OCI-LY3 (cell line): Measurements from ENCODE around the gene SP140.
"Not testable (repeated sequence)": the region's sequence is repeated elsewhere in the genome, so short reads cannot be mapped to it uniquely, and the experiment has no call there.

ENCODE experiments used
- H2AFZ ChIP-seq: fragments of 200-600, 300-600 bp; shearing (Covaris generic); 2 replicates; pipeline ENCODE4 v1.6.0; 2014; ENCODE audit warnings: antibody characterized with exemption, low read depth, low read length
- H3K27ac ChIP-seq: fragments of 200-600, 300-600 bp; sonication (generic); 2 replicates; pipeline ENCODE4 v1.5.1; 2014; ENCODE audit warnings: mild to moderate bottlenecking, low read length, moderate library complexity, mixed read lengths
- H3K27me3 ChIP-seq: fragments of 200-600, 300-600 bp; sonication (generic); 2 replicates; pipeline ENCODE4 v1.6.1; 2014; ENCODE audit warnings: low read depth, low read length, mixed read lengths
- H3K36me3 ChIP-seq: fragments of 200-600, 300-600 bp; sonication (generic); replicated peaks from 2 replicates; pipeline ENCODE3; 2014; ENCODE audit warnings: low read depth, low read length, mixed read lengths
- H3K4me1 ChIP-seq: fragments of 300-600, 200-600 bp; sonication (generic); 2 replicates; pipeline ENCODE4 v1.6.1; 2014; ENCODE audit warnings: low read length, mixed read lengths
- H3K4me2 ChIP-seq: fragments of 200-600, 300-600 bp; sonication (generic); 2 replicates; pipeline ENCODE4 v1.6.1; 2014; ENCODE audit warnings: low read length, mixed read lengths
- H3K4me3 ChIP-seq: fragments of 300-600, 200-600 bp; sonication (generic); 2 replicates; pipeline ENCODE4 v1.5.1; 2014; ENCODE audit warnings: antibody characterized with exemption, mild to moderate bottlenecking, low read length, moderate library complexity
- H3K79me2 ChIP-seq: fragments of 300-600, 200-600 bp; shearing (Covaris generic); 2 replicates; pipeline ENCODE4 v1.6.1; 2014; ENCODE audit warnings: mild to moderate bottlenecking, low read length, mixed read lengths
- H3K9ac ChIP-seq: fragments of 300-600, 200-600 bp; shearing (Covaris generic); 2 replicates; pipeline ENCODE4 v1.6.0; 2014; ENCODE audit warnings: mild to moderate bottlenecking, low read length, moderate library complexity
- H3K9me3 ChIP-seq: fragments of 200-600, 300-600 bp; shearing (Covaris generic); 2 replicates; pipeline ENCODE4 v1.6.1; 2014; ENCODE audit warnings: low read length, mixed read lengths; ENCODE audit not compliant: insufficient read depth
- H4K20me1 ChIP-seq: fragments of 200-600, 300-600 bp; sonication (generic); 2 replicates; pipeline ENCODE4 v1.6.1; 2016; ENCODE audit warnings: low read length, mixed read lengths; ENCODE audit not compliant: insufficient read depth
- EZH2phosphoT487 ChIP-seq: fragments of 200-600 bp; shearing (Covaris generic); IDR thresholded peaks from 2 replicates; pipeline ENCODE4 v1.6.1; 2018; ENCODE audit warnings: antibody characterized with exemption, mixed run types, low read depth
- TF ChIP-seq, protein P1 (sequence below): fragments of 200-600, 300-600 bp; sonication (generic); IDR thresholded peaks from 2 replicates; pipeline ENCODE4 v1.5.1; 2014; ENCODE audit warnings: antibody characterized with exemption, low read length, low read depth

SP140 gene

DNA sequence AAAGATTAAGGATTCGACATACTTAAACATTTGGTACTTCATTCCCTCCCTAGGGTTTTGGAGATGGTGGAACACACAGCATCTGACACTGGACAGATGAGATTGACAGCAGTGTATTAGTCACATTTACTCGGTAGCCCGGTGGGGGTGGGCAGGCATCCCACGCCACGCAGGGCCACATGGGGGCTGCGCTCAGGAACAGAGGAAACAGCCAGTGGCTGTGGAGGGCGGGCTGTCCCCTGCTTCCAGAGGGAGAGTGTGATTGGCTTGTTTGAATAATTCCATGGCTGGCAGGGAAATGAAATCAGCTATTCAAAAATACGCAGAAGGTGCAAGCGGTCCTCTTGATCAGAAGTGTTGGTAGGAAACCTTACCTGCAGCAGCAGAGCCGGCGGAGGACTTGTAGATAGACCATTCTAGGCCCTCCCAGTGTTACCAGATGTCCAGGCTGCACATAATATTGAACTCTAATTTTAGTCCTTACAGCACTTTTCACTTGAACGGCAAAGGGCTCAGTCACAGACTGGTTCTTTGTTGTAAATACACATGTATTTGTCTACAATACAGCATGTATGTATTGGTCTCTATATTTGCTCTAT lies 83.0 kb downstream of the SP140 start:
- Histone ChIP-seq H3K79me2 (no peaks in the 10 kb centered on the region), H3K4me2 (no peak overlapping the region), H3K9ac (no peak overlapping the region), H3K36me3 (peaks cover 14% of the 10 kb centered on the region), H3K27ac (no peak overlapping the region), H3K4me1 (no peaks in the 10 kb centered on the region), H4K20me1 (no peaks in the 10 kb centered on the region), H3K27me3 (no peaks in the 10 kb centered on the region), H3K9me3 (no peaks in the 10 kb centered on the region), H2AFZ (no peak overlapping the region), H3K4me3 (no peak overlapping the region)
- no peak for TF ChIP-seq EZH2phosphoT487
- TF ChIP-seq, protein P1, sequence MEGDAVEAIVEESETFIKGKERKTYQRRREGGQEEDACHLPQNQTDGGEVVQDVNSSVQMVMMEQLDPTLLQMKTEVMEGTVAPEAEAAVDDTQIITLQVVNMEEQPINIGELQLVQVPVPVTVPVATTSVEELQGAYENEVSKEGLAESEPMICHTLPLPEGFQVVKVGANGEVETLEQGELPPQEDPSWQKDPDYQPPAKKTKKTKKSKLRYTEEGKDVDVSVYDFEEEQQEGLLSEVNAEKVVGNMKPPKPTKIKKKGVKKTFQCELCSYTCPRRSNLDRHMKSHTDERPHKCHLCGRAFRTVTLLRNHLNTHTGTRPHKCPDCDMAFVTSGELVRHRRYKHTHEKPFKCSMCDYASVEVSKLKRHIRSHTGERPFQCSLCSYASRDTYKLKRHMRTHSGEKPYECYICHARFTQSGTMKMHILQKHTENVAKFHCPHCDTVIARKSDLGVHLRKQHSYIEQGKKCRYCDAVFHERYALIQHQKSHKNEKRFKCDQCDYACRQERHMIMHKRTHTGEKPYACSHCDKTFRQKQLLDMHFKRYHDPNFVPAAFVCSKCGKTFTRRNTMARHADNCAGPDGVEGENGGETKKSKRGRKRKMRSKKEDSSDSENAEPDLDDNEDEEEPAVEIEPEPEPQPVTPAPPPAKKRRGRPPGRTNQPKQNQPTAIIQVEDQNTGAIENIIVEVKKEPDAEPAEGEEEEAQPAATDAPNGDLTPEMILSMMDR: no peak

DNA sequence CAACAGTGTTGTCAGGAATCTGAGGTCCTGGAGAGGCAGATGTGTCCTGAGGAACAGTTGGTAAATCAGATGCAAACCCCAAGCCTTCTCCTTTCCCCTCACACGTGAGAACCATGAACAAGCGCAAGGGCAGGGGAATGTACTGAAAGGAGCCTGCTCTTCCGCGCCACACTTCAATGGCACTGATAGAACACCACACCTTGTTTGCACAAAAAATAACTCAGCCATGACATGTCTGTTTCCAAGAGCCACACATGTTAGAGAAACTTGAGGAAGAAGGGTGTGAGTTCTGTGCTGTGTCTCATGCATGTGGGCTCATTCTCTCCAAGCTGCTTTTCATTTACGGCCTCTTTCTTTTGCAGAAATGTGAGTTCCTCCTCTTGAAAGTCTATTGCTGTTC lies 85.3 kb downstream of the SP140 start:
- not testable (repeated sequence) for H3K4me1 ChIP-seq, H3K27ac ChIP-seq, H2AFZ ChIP-seq, H3K9ac ChIP-seq, H3K27me3 ChIP-seq, H3K79me2 ChIP-seq, H4K20me1 ChIP-seq, H3K4me2 ChIP-seq, H3K4me3 ChIP-seq, H3K9me3 ChIP-seq
- peaks cover 18% of the 10 kb centered on the region for H3K36me3 ChIP-seq

DNA sequence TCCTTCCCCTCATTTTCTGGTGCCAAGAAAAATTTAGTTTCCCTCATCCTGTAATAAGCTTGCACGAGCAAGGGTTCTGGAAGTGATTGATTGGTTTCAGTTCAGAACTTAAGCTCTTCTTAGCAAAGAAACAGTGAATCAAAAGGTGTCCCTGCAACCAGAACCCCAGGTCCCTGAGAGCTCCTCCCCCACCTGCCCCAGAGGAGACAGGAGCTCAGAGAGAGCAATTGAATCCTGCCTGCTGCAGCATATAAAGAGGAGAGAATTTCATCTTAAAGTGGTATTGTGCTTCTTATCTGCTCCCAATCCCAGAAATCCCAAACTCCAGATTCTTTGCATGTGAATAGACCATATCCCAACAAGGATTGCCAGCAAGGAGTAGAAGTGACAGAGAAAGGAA lies 86.1 kb downstream of the SP140 start:
- H3K36me3 ChIP-seq: peaks cover 18% of the 10 kb centered on the region
- H4K20me1 ChIP-seq, H3K4me2 ChIP-seq, H2AFZ ChIP-seq, H3K79me2 ChIP-seq, H3K27ac ChIP-seq, H3K27me3 ChIP-seq, H3K9ac ChIP-seq, H3K9me3 ChIP-seq, H3K4me1 ChIP-seq, H3K4me3 ChIP-seq: not testable (repeated sequence)

DNA sequence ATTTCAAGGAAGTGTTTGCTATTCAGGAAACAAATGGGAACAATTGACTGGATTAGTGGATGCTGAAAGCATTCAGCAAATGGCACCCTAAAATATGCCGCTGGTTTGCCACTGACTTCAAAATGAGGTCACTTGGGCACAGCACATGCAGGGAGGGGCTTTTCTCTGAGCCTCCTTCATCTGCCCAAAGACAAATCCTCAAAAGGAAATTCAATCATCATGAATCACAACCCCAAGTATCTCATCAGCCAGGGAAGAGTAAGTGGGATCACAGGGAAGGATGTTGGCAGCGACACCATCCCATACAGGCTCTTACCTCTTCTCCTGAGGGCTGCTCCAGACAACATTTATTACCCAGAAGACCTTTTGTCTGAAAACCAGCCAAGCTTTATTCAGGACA lies 87.1 kb downstream of the SP140 start:
- no peak for TF ChIP-seq EZH2phosphoT487
- TF ChIP-seq, protein P1: no peak
- Histone ChIP-seq H3K4me1 (peaks cover 4% of the 10 kb centered on the region), H3K4me3 (no peak overlapping the region), H3K27ac (no peak overlapping the region), H3K27me3 (no peaks in the 10 kb centered on the region), H3K9ac (no peak overlapping the region), H4K20me1 (no peaks in the 10 kb centered on the region), H2AFZ (no peak overlapping the region), H3K4me2 (no peak overlapping the region), H3K36me3 (peaks cover 15% of the 10 kb centered on the region), H3K79me2 (no peaks in the 10 kb centered on the region), H3K9me3 (no peaks in the 10 kb centered on the region)

DNA sequence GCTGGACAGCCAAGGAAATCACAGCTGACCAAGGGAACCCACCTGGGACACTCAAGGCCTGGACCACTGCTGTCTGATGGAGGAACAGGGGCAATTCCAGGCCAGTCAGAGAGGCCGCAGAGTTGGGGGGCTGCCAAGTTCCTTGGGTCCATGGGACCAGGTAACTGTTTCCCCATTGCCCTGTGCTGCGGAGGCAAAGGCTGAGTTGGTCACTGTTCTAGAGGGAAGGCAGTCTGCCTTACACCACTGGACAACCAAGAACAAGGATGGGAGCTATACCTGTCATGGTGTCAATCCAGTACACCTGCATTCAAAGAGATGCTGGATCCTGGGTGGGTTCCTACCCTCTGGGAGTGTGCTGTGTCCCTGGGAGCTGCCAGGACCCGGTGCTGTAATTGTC lies 91.8 kb downstream of the SP140 start:
- Histone ChIP-seq H3K4me1 (peaks cover 23% of the 10 kb centered on the region), H3K9me3 (no peaks in the 10 kb centered on the region), H3K4me3 (no peak overlapping the region), H3K79me2 (no peaks in the 10 kb centered on the region), H3K36me3 (peaks cover 19% of the 10 kb centered on the region), H3K9ac (no peak overlapping the region), H3K4me2 (no peak overlapping the region), H3K27me3 (no peaks in the 10 kb centered on the region), H4K20me1 (no peaks in the 10 kb centered on the region), H3K27ac (no peak overlapping the region), H2AFZ (no peak overlapping the region)
- no peak for TF ChIP-seq EZH2phosphoT487
- TF ChIP-seq, protein P1: no peak
